ENCODE results near the gene OSTC.

DNA sequence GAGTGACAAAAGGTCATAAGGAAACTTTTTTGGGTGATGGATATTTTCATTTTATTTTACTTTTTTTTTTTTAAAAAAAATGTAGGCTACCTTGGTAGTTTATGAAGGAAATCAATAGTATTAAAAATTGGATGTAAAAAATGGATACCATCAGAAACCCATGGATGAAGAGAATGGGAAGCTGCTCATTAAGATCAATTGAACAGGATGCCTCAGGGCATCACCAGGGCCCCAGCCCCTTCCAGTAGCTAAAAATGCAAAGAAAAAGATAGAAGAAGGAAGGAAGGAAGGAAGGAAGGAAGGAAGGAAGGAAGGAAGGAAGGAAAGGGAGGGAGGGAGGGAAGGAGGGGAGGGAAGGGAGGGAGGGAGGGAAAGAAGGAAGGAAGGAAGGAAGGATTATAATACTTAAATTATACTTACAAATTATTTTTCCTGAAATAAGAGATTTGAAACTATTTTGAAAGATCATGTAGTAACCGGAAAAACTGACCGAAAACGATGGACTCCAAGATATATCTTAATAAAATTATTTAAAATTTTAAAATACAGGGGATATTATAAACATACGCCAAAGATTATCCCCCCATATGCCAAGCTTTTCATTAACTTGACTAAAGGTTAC, 24.1 kb downstream of the OSTC start:
- TF ChIP-seq, protein P1, sequence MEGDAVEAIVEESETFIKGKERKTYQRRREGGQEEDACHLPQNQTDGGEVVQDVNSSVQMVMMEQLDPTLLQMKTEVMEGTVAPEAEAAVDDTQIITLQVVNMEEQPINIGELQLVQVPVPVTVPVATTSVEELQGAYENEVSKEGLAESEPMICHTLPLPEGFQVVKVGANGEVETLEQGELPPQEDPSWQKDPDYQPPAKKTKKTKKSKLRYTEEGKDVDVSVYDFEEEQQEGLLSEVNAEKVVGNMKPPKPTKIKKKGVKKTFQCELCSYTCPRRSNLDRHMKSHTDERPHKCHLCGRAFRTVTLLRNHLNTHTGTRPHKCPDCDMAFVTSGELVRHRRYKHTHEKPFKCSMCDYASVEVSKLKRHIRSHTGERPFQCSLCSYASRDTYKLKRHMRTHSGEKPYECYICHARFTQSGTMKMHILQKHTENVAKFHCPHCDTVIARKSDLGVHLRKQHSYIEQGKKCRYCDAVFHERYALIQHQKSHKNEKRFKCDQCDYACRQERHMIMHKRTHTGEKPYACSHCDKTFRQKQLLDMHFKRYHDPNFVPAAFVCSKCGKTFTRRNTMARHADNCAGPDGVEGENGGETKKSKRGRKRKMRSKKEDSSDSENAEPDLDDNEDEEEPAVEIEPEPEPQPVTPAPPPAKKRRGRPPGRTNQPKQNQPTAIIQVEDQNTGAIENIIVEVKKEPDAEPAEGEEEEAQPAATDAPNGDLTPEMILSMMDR (IDR thresholded peaks at IDR 0.05; ENCODE audit: insufficient read depth, low read length) = no peak
- TF ChIP-seq SPI1 (IDR thresholded peaks at IDR 0.05; ENCODE audit: borderline replicate concordance, low read depth) (no peak), POLR2AphosphoS5 (IDR thresholded peaks at IDR 0.05; ENCODE audit: low read depth) (no peak), GABPA (IDR thresholded peaks at IDR 0.05; ENCODE audit: low read depth) (no peak)
- TF ChIP-seq, protein P2, sequence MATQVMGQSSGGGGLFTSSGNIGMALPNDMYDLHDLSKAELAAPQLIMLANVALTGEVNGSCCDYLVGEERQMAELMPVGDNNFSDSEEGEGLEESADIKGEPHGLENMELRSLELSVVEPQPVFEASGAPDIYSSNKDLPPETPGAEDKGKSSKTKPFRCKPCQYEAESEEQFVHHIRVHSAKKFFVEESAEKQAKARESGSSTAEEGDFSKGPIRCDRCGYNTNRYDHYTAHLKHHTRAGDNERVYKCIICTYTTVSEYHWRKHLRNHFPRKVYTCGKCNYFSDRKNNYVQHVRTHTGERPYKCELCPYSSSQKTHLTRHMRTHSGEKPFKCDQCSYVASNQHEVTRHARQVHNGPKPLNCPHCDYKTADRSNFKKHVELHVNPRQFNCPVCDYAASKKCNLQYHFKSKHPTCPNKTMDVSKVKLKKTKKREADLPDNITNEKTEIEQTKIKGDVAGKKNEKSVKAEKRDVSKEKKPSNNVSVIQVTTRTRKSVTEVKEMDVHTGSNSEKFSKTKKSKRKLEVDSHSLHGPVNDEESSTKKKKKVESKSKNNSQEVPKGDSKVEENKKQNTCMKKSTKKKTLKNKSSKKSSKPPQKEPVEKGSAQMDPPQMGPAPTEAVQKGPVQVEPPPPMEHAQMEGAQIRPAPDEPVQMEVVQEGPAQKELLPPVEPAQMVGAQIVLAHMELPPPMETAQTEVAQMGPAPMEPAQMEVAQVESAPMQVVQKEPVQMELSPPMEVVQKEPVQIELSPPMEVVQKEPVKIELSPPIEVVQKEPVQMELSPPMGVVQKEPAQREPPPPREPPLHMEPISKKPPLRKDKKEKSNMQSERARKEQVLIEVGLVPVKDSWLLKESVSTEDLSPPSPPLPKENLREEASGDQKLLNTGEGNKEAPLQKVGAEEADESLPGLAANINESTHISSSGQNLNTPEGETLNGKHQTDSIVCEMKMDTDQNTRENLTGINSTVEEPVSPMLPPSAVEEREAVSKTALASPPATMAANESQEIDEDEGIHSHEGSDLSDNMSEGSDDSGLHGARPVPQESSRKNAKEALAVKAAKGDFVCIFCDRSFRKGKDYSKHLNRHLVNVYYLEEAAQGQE (IDR thresholded peaks at IDR 0.05; ENCODE audit: insufficient replicate concordance, low read depth) = no peak

Measured in HL-60 (cell line).